COR-L47 (cell line): ENCODE measurements around the gene CCNQ.
"Not testable (repeated sequence)": the region's sequence is repeated elsewhere in the genome, so short reads cannot be mapped to it uniquely, and the experiment has no call there.

Source experiments
- DNase-seq: peaks from one replicate; lab custom pipeline; 2025; lab: John Stamatoyannopoulos, UW

The CCNQ gene

GRCh38 chrX:153623310-153624029 is 24.5 kb upstream of the CCNQ start:
- DNase-seq, result no peak

GRCh38 chrX:153622661-153623309 is 23.8 kb upstream of the CCNQ start:
- DNase-seq, result no peak

GRCh38 chrX:153621949-153622598 is 23.1 kb upstream of the CCNQ start:
- DNase-seq, result no peak

GRCh38 chrX:153620576-153620975 is 21.6 kb upstream of the CCNQ start:
- DNase-seq, result no peak

- DNase-seq, result no peak
These were observed 15.9 kb upstream of the CCNQ start for GRCh38 chrX:153614818-153615217.

GRCh38 chrX:153612413-153612812 is 13.5 kb upstream of the CCNQ start:
- no peak for DNase-seq

- DNase-seq, result no peak
These were observed 12.6 kb upstream of the CCNQ start for GRCh38 chrX:153611298-153612095.

GRCh38 chrX:153610836-153611213 is 11.9 kb upstream of the CCNQ start:
- no peak for DNase-seq

- peak; percentile 73 for DNase-seq
These were observed 11.2 kb upstream of the CCNQ start for GRCh38 chrX:153609917-153610835.

GRCh38 chrX:153608806-153609205 is 9.9 kb upstream of the CCNQ start:
- no peak for DNase-seq

GRCh38 chrX:153608376-153608775 is 9.4 kb upstream of the CCNQ start:
- DNase-seq, result no peak

GRCh38 chrX:153606503-153606902 is 7.6 kb upstream of the CCNQ start:
- DNase-seq, result no peak

- DNase-seq, result not testable (repeated sequence)
These were observed 5.9 kb upstream of the CCNQ start for GRCh38 chrX:153604666-153605380.

GRCh38 chrX:153603131-153603656 is 4.3 kb upstream of the CCNQ start:
- no peak for DNase-seq

GRCh38 chrX:153602601-153603000 is 3.7 kb upstream of the CCNQ start:
- DNase-seq, result no peak

- no peak for DNase-seq
These were observed 2.7 kb upstream of the CCNQ start for GRCh38 chrX:153601511-153602110.

GRCh38 chrX:153600921-153601320 is 2.0 kb upstream of the CCNQ start:
- no peak for DNase-seq

- no peak for DNase-seq
These were observed 1.1 kb upstream of the CCNQ start for GRCh38 chrX:153600032-153600373.

- DNase-seq, result peak; percentile 69
These were observed 473 bp upstream of the CCNQ start for GRCh38 chrX:153599192-153600031.
